ENCODE data around the gene BRMS1.

GRCh38 chr11:66312549-66313320 lies 32.2 kb downstream of the BRMS1 start:
- no peak for TF ChIP-seq EP300 (IDR thresholded peaks at IDR 0.05)
- no peak for TF ChIP-seq CTCF (IDR thresholded peaks at IDR 0.05)
- no peak for TF ChIP-seq POLR2AphosphoS5 (IDR thresholded peaks at IDR 0.05)
